ENCODE measurements around the gene KIF20A.
"Not testable (repeated sequence)": the region's sequence is repeated elsewhere in the genome, so short reads cannot be mapped to it uniquely, and the experiment has no call there.

The KIF20A gene

DNA sequence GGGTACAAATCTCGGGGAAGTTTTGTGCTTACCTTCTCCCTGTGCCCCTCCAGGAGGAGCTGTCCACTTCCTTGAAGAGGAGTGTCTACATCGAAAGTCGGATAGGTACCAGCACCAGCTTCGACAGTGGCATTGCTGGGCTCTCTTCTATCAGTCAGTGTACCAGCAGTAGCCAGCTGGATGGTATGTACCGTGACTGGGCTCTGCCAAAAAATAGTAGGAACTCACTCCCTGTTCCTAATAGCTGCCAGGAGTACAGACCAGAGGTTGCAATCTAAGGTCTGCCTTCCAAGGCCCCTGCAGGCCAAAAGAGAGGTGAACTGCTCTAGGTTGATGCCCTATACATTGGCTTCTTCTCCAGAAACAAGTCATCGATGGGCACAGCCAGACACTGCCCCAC, 3.9 kb downstream of the KIF20A start:
- Histone ChIP-seq H3K27ac (ENCODE audit: low read depth, low read length) (no peak overlapping the region), H3K36me3 (ENCODE audit: insufficient read depth, low read length) (peaks cover 13% of the 10 kb centered on the region; the same call in 1 of the 2 replicates), H3K79me2 (ENCODE audit: control insufficient read depth, insufficient read depth, low read length, unreplicated experiment) (peaks cover 37% of the 10 kb centered on the region), H2AFZ (ENCODE audit: low read length, unreplicated experiment) (no peak overlapping the region), H3K4me1 (ENCODE audit: control insufficient read depth, insufficient read depth, low read length, unreplicated experiment) (peaks cover 3% of the 10 kb centered on the region), H3K27me3 (ENCODE audit: insufficient read depth, low read length) (no peaks in the 10 kb centered on the region), H3K4me3 (ENCODE audit: low read depth, low read length) (no peak overlapping the region)

DNA sequence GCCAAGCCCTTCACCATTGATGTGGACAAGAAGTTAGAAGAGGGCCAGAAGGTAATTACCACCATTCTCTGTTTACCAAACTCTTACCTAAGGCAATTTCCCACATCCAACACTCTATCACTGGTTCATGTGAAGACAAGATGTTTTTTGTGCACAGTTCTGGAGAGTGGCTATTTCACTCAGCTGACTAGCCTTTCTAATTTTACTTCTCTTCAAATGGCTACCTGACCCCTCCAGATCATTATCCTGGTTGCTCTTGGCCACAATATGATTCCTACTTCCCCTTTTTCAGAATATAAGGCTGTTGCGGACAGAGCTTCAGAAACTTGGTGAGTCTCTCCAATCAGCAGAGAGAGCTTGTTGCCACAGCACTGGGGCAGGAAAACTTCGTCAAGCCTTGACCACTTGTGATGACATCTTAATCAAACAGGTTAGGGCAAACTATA, 7.1 kb downstream of the KIF20A start:
- H2AFZ ChIP-seq (ENCODE audit: low read length, unreplicated experiment): no peak overlapping the region
- peaks cover 12% of the 10 kb centered on the region for H3K79me2 ChIP-seq (ENCODE audit: control insufficient read depth, insufficient read depth, low read length, unreplicated experiment)
- no peak overlapping the region for H3K4me3 ChIP-seq (ENCODE audit: low read depth, low read length)
- no peak overlapping the region for H3K27ac ChIP-seq (ENCODE audit: low read depth, low read length)
- no peaks in the 10 kb centered on the region for H3K27me3 ChIP-seq (ENCODE audit: insufficient read depth, low read length)
- H3K36me3 ChIP-seq (ENCODE audit: insufficient read depth, low read length): peaks cover 14% of the 10 kb centered on the region
- no peaks in the 10 kb centered on the region for H3K4me1 ChIP-seq (ENCODE audit: control insufficient read depth, insufficient read depth, low read length, unreplicated experiment)

DNA sequence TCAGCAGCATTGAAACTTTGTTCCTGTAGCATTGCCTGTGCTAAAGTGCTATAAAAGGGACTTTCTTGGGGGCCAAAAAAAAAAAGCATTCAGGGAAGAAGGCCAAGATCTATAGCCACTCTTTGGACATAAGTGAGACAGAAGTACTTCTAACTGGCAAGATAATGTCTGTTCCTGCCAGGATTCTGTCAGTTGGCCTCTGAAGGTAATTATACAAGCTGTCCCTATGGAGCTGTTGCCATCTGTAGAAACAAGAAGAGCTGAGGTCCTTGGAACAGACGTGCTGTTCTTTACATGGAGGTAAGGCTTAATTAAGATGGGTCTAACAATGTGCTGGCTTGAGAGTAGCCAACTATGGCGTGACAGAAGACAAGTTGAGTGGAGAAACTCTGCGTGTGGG, 9.7 kb downstream of the KIF20A start:
- no peaks in the 10 kb centered on the region for H3K27me3 ChIP-seq (ENCODE audit: insufficient read depth, low read length)

DNA sequence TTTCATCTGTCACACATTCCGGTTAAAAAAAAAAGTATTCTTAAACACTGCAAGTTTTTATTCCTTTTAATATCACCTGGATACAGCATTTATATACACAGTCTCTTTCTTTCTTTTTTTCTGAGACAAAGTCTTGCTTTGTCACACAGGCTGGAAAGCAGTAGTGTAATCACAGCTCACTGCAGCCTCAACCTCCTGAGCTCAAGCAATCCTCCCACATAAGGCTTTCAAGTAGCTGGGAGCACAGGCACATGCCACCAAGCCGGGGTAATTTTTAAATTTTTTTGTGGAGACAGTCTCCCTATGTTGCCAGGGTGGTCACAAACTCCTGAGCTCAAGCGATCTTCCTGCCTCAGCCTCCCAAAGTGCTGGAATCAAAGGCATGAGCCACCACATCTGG, 13.9 kb downstream of the KIF20A start:
- H3K27me3 ChIP-seq (ENCODE audit: insufficient read depth, low read length): no peaks in the 10 kb centered on the region
- no peak overlapping the region for H2AFZ ChIP-seq (ENCODE audit: low read length, unreplicated experiment)
- H3K27ac ChIP-seq (ENCODE audit: low read depth, low read length): no peak overlapping the region
- peaks cover 19% of the 10 kb centered on the region; the same call in 1 of the 2 replicates for H3K36me3 ChIP-seq (ENCODE audit: insufficient read depth, low read length)
- no peaks in the 10 kb centered on the region for H3K79me2 ChIP-seq (ENCODE audit: control insufficient read depth, insufficient read depth, low read length, unreplicated experiment)
- no peaks in the 10 kb centered on the region for H3K4me1 ChIP-seq (ENCODE audit: control insufficient read depth, insufficient read depth, low read length, unreplicated experiment)
- H3K4me3 ChIP-seq (ENCODE audit: low read depth, low read length): no peak overlapping the region

More for the DNA sequence above, 9.7 kb downstream of the KIF20A start:
- H3K27ac ChIP-seq (ENCODE audit: low read depth, low read length): no peak overlapping the region
- H3K79me2 ChIP-seq (ENCODE audit: control insufficient read depth, insufficient read depth, low read length, unreplicated experiment): no peaks in the 10 kb centered on the region
- H3K36me3 ChIP-seq (ENCODE audit: insufficient read depth, low read length): peaks cover 15% of the 10 kb centered on the region
- H2AFZ ChIP-seq (ENCODE audit: low read length, unreplicated experiment): no peak overlapping the region
- no peaks in the 10 kb centered on the region for H3K4me1 ChIP-seq (ENCODE audit: control insufficient read depth, insufficient read depth, low read length, unreplicated experiment)
- H3K4me3 ChIP-seq (ENCODE audit: low read depth, low read length): no peak overlapping the region

DNA sequence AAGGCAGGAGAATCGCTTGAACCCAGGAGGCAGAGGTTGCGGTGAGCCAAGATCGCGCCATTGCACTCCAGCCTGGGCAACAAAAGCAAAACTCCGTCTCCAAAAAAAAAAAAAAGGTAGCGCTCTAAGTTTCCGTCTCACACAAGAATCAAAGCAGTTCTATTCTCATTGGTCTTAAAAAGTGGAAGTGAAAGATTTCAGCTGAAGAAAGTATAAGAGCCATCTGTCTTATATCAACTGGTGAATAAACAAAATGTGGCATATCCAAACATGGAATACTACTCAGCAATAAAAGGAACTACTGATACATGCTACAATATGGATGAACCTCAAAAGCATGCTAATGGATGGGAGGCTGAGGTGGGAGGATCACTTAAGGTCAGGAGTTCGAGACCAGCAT, 14.9 kb downstream of the KIF20A start:
- H3K79me2 ChIP-seq (ENCODE audit: control insufficient read depth, insufficient read depth, low read length, unreplicated experiment); H3K4me1 ChIP-seq (ENCODE audit: control insufficient read depth, insufficient read depth, low read length, unreplicated experiment); H3K27me3 ChIP-seq (ENCODE audit: insufficient read depth, low read length); H3K4me3 ChIP-seq (ENCODE audit: low read depth, low read length); H2AFZ ChIP-seq (ENCODE audit: low read length, unreplicated experiment); H3K27ac ChIP-seq (ENCODE audit: low read depth, low read length): not testable (repeated sequence)
- peaks cover 23% of the 10 kb centered on the region for H3K36me3 ChIP-seq (ENCODE audit: insufficient read depth, low read length)

DNA sequence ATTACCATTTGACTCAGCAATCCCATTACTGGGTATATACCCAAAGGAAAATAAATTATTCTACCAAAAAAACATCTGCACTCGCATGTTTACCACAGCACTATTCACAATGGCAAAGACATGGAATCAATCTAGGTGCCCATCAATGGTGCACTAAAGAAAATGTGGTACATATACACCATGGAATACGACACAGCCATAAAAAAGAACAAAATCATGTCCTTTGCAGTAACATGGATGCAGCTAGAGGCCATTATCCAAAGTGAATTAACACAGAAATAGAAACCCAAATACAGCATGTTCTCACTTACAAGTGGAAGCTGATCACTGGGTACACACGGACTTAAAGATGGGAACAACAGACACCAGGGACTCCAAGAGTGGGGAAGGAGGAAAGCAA, 32.1 kb downstream of the KIF20A start:
- Histone ChIP-seq H3K4me1 (ENCODE audit: control insufficient read depth, insufficient read depth, low read length, unreplicated experiment) (no peaks in the 10 kb centered on the region), H2AFZ (ENCODE audit: low read length, unreplicated experiment) (no peak overlapping the region), H3K79me2 (ENCODE audit: control insufficient read depth, insufficient read depth, low read length, unreplicated experiment) (peaks cover 39% of the 10 kb centered on the region), H3K4me3 (ENCODE audit: low read depth, low read length) (no peak overlapping the region), H3K36me3 (ENCODE audit: insufficient read depth, low read length) (peaks cover 3% of the 10 kb centered on the region; the same call in 1 of the 2 replicates), H3K27me3 (ENCODE audit: insufficient read depth, low read length) (no peaks in the 10 kb centered on the region), H3K27ac (ENCODE audit: low read depth, low read length) (no peak overlapping the region)

DNA sequence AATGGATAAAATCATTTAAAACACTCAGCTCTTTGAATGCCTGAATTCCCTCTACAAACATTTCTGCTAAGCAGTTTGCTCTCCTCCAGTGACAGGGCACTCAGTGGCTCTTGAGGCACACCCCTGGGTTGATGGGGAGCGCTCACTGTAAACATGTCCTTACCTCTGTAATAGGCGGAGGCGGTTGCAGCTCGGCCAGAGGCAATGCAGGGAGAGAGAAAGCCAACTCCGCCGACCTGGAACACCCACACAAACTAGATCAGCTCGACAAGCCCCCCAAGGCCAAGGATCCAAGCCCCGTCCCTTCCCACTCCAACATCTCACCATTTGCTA, 33.9 kb downstream of the KIF20A start:
- peak overlapping the region; percentile 35; the same call in 1 of the 2 replicates for H3K27ac ChIP-seq (ENCODE audit: low read depth, low read length)
- no peaks in the 10 kb centered on the region for H3K27me3 ChIP-seq (ENCODE audit: insufficient read depth, low read length)
- peak overlapping the region; percentile 80 for H2AFZ ChIP-seq (ENCODE audit: low read length, unreplicated experiment)
- H3K36me3 ChIP-seq (ENCODE audit: insufficient read depth, low read length): no peaks in the 10 kb centered on the region
- peak overlapping the region; percentile 99 for H3K4me3 ChIP-seq (ENCODE audit: low read depth, low read length)
- peaks cover 36% of the 10 kb centered on the region for H3K79me2 ChIP-seq (ENCODE audit: control insufficient read depth, insufficient read depth, low read length, unreplicated experiment)
- H3K4me1 ChIP-seq (ENCODE audit: control insufficient read depth, insufficient read depth, low read length, unreplicated experiment): no peaks in the 10 kb centered on the region

DNA sequence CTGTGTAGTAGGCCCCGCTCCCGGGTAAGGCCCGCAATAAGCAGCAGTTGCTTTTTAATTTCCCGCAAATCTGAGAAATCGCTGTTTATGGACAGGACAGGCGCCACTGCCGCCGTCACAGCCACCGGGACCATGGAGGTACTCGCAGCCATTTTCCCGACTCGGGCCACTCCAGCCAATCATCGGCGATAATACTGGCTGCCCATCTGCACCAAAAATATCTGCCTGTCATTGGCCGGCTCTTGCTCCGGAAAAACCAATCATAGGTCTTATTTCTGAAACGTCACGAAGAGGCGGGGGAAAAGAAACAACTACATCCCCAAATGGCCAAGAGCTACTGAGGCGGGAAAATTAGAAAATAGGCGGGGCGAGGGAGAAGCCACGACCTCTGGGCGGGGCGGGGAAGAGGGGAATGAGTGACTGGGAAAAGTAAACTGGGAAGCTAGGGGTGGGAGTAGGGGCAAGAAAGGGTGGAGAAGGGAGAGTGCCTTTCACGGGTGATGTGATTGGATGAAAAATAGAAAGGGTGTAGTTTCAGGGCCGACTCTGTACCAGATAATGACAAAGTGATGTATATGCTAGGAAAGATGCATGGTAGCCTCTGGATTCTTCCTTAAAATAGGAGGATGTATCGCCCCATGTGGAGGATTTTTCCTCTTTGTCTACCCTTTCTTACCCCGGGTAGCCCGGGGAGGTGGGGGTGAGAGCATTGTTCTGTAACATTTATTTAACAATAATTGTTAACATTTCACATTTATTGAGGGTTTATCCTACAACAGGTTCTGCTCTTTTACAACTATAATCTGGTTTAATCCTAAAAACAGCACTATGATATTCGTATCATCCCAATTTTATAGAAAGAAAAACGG, 34.5 kb downstream of the KIF20A start, which contains the start of gene CDC23:
CDC23 (minus strand) TSS at position 163 of the 869 bp plus-strand sequence; CDS start at position 152, 11 bp downstream.
- peaks cover 31% of the 10 kb centered on the region for H3K79me2 ChIP-seq (ENCODE audit: control insufficient read depth, insufficient read depth, low read length, unreplicated experiment)
- H3K27ac ChIP-seq (ENCODE audit: low read depth, low read length): peak within 1 kb of the TSS; percentile 71
- no peaks in the 10 kb centered on the region for H3K27me3 ChIP-seq (ENCODE audit: insufficient read depth, low read length)
- no peaks in the 10 kb centered on the region for H3K4me1 ChIP-seq (ENCODE audit: control insufficient read depth, insufficient read depth, low read length, unreplicated experiment)
- H3K36me3 ChIP-seq (ENCODE audit: insufficient read depth, low read length): no peaks in the 10 kb centered on the region
- H3K4me3 ChIP-seq (ENCODE audit: low read depth, low read length): peak within 1 kb of the TSS; percentile 99
- H2AFZ ChIP-seq (ENCODE audit: low read length, unreplicated experiment): peak within 1 kb of the TSS; percentile 96

DNA sequence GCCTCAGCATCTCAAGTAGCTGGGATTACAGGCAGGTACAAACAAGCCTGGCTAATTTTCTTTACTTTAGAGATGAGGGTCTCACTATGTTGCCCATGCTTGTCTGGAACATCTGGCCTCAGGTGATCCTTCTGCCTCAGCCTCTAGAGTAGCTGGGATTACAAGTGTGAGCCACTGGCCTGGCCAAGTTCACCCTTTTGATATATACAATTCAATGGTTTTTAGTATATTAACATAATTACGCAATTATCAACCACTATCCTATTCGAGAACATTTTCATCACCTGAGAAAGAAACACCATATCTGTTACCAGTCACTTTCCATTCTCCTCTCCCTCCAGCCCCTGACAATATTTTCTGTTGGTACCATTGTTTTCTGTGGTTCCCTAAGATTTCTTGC, 37.9 kb downstream of the KIF20A start:
- H3K4me1 ChIP-seq (ENCODE audit: control insufficient read depth, insufficient read depth, low read length, unreplicated experiment): no peaks in the 10 kb centered on the region
- peaks cover 13% of the 10 kb centered on the region for H3K79me2 ChIP-seq (ENCODE audit: control insufficient read depth, insufficient read depth, low read length, unreplicated experiment)
- H3K27me3 ChIP-seq (ENCODE audit: insufficient read depth, low read length): no peaks in the 10 kb centered on the region
- H3K27ac ChIP-seq (ENCODE audit: low read depth, low read length): no peak overlapping the region
- no peaks in the 10 kb centered on the region for H3K36me3 ChIP-seq (ENCODE audit: insufficient read depth, low read length)
- no peak overlapping the region for H3K4me3 ChIP-seq (ENCODE audit: low read depth, low read length)
- no peak overlapping the region for H2AFZ ChIP-seq (ENCODE audit: low read length, unreplicated experiment)

DNA sequence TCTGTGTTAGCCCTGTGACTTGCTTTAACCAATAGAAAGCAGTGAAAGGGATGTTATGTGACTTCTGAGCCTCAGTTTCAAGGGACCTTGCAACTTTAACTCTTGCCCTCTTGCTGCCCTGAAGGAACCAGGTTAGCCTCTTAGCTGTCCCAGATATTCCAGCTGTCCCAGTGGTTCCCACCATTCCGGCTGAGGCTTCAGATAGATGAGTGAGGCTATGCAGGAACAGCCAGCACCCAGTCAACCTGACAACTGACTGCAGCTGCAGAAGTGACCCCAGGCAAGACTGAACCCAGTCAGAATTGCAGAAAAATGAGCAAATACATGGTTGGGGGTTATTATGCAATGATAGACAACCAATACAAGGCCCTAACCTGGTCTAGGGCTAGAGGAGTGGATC, 44.6 kb downstream of the KIF20A start:
- Histone ChIP-seq H3K79me2 (ENCODE audit: control insufficient read depth, insufficient read depth, low read length, unreplicated experiment) (no peaks in the 10 kb centered on the region), H3K4me3 (ENCODE audit: low read depth, low read length) (no peak overlapping the region), H2AFZ (ENCODE audit: low read length, unreplicated experiment) (no peak overlapping the region), H3K27me3 (ENCODE audit: insufficient read depth, low read length) (no peaks in the 10 kb centered on the region), H3K27ac (ENCODE audit: low read depth, low read length) (no peak overlapping the region), H3K4me1 (ENCODE audit: control insufficient read depth, insufficient read depth, low read length, unreplicated experiment) (no peaks in the 10 kb centered on the region), H3K36me3 (ENCODE audit: insufficient read depth, low read length) (no peaks in the 10 kb centered on the region)

DNA sequence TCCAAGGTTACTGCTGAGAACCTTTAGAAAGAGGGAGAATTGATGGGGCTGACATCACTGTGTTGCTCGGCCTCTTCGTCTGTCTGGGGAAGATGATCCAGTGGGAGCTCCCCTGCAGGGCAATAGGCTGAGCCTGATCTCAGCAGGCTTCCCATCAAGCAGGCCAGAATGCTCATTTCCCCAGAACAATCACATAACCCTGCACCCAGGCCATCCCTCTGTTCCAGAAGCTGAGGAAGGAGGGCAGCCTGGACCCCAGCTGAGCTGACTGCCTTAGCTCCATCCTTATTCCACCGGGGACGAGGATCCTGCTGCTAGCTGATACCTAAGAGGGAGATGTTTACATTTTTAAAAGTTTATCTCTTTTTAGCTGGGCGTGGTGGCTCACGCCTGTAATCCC, 45.8 kb downstream of the KIF20A start:
- Histone ChIP-seq H3K4me1 (ENCODE audit: control insufficient read depth, insufficient read depth, low read length, unreplicated experiment) (no peaks in the 10 kb centered on the region), H3K4me3 (ENCODE audit: low read depth, low read length) (no peak overlapping the region), H2AFZ (ENCODE audit: low read length, unreplicated experiment) (no peak overlapping the region), H3K27ac (ENCODE audit: low read depth, low read length) (no peak overlapping the region), H3K27me3 (ENCODE audit: insufficient read depth, low read length) (no peaks in the 10 kb centered on the region), H3K36me3 (ENCODE audit: insufficient read depth, low read length) (no peaks in the 10 kb centered on the region), H3K79me2 (ENCODE audit: control insufficient read depth, insufficient read depth, low read length, unreplicated experiment) (no peaks in the 10 kb centered on the region)
